AG10803 (cell line): ENCODE measurements around the gene RAB11B.

Experiments used
- DNase-seq: peaks from one replicate; pipeline ENCODE4 v3.0.0; 2010; ENCODE audit warnings: low read depth
- H3K4me3 ChIP-seq: 2 replicates; pipeline ENCODE4 v1.5.1; 2011; ENCODE audit warnings: mild to moderate bottlenecking, low read length, control low read depth
- CTCF ChIP-seq: conservative IDR thresholded peaks from 2 replicates; pipeline ENCODE4 v1.5.1; 2011; ENCODE audit warnings: mild to moderate bottlenecking, low read length, control low read depth, inconsistent platforms

RAB11B gene

DNA sequence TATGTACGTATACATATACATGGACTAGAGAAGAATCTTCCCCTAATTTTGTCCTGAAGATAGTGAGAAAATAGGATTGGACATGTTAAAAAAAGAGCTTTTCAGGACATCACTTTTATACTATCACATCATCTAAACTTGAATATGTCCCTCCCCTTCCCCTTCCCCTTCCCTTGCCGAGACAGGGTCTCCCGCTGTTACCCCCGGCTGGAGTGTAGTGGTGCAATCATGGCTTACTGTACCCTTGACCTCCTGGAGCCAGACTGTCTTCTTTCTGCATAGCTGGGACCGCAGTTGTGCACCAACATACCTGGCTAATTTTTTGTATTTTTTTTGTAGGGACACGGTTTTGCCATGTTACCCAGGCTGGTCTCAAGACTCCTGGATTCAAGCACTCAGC lies 61.2 kb downstream of the RAB11B start:
- no peak for TF ChIP-seq CTCF
- no peak overlapping the region for H3K4me3 ChIP-seq

DNA sequence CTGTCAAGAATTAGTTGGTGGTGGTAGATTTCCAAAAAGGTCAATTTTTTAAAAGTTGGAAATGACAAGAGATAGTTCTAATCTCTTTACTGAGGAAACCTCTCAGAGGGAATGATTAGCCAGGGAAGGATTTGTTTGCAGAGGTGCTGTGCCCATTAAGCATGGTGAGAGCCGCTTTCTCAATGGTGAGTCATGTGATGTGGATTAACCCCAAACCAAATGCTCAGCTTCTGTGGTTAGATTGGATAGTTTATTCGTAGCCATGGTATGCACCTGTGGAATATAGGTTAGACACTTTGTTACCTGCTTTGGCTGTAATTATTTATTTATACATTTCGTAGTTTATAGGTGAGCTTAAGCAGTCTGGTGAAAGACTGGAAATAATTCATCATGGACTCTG lies 61.7 kb downstream of the RAB11B start:
- peak; percentile 62 for DNase-seq
- no peak for TF ChIP-seq CTCF

More for the DNA sequence above, 61.2 kb downstream of the RAB11B start:
- no peak for DNase-seq

DNA sequence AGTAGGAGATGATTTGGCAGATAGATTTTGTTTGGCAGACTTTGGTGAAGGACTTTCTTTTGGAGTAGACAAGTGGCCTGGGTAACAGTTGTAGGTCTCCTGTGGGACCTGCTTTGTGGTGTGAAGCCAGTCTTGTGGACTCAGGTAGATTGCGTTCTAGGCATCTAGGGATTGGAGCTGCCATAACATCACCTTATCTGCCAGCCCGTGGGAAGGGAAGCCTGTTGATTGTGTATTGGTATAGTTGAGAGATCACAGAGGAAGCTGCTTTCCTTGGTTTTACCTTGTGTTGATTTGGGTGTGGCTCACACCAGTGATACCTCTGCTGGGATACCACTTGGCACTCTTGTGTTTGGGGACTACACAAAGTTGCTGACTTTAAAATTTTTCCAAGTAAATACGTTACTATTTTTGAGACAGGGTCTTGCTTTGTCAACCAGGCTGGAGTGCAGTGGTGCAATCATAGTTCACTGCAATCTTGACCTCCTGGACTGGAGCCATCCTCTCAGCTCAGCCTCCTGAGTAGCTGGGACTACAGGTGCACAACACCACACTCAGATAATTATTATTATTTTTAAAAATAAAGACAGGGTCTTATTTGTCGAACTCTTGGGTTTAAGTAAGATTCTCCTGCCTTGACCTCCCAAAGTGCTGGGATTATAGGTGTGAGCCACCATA lies 62.4 kb downstream of the RAB11B start:
- DNase-seq, result no peak
- no peak for TF ChIP-seq CTCF
- H3K4me3 ChIP-seq, result no peak overlapping the region

More for the DNA sequence above, 61.7 kb downstream of the RAB11B start:
- no peak overlapping the region for H3K4me3 ChIP-seq

DNA sequence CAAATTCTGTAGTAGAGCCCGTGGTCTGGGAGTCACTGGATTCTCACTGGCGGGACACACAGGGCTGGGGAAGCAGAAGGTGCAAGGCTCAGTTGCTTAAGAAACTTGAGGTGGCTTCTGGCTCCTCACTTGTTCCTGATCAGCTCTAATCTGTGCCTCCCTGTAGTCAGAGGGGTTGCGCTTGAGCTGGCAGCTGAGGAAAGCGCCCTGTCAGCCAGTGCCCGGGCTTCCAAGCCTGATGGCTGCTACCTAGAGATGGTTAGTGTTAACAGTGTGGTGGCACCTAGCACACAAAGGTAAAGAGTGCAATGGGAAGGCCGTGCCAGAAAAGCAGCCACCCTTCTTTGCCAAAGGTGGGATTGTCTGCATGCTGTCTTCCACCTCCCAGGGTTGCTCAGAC lies 63.5 kb downstream of the RAB11B start:
- TF ChIP-seq CTCF, result no peak
- no peak for DNase-seq
- H3K4me3 ChIP-seq, result no peak overlapping the region
